ENCODE measurements around the gene IFT52.

Gene IFT52

DNA sequence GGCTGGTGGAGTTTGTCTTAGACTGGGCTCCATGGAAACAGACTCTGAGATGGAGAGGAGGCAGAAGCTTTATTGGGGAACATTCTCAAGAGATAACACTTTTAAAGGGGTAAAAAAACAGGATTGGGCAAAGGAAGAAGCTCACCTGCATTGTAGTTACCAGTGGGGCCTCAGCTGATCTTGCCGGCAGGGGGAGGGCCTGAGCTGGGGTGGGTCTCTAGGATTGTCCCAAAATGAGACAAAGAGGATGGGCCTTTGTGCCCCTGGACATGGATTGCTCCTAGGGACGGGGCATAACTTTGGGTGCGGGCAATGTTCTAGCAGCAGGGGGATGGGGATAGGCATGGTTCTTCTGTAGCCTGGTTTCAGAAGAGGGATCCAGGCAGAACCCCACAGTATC is 19.4 kb upstream of the IFT52 start:
- Histone ChIP-seq H3K9me3 (ENCODE audit: low read depth, low read length) (no peaks in the 10 kb centered on the region), H3K4me3 (no peak overlapping the region), H3K27ac (no peak overlapping the region), H3K9ac (ENCODE audit: insufficient read length) (no peak overlapping the region), H3K36me3 (ENCODE audit: insufficient read depth, low read length) (no peaks in the 10 kb centered on the region)
- DNase-seq (ENCODE audit: low read depth, low spot score) = no peak
- TF ChIP-seq FOXP2 (optimal IDR thresholded peaks at IDR 0.05; ENCODE audit: control extremely low read depth, extremely low read length, insufficient read depth) = no peak
- TF ChIP-seq POLR2AphosphoS5 (IDR thresholded peaks at IDR 0.05; ENCODE audit: borderline replicate concordance, low read depth, low read length) = no peak
- TF ChIP-seq EZH2 (IDR thresholded peaks at IDR 0.05) = no peak

DNA sequence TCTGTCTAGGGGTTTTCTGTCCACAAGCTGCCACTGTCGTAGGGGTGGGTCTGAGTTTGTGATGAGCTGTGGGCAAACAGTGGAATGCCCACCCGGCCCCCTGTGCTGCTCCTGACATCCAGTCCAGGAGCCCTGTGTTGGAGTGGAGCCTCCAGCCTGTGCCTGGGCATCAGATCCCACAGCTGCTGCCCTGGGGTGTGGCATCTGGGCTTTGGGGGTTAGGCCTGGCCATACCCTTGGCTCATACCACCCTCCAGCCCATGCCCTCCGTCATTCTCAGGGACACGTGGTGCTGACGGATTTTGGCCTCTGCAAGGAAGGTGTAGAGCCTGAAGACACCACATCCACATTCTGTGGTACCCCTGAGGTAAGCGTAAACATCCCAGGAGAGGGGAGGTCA is 19.0 kb upstream of the IFT52 start:
- Histone ChIP-seq H3K9me3 (ENCODE audit: low read depth, low read length) (no peaks in the 10 kb centered on the region), H3K4me3 (no peak overlapping the region), H3K36me3 (ENCODE audit: insufficient read depth, low read length) (no peaks in the 10 kb centered on the region), H3K27ac (no peak overlapping the region), H3K9ac (ENCODE audit: insufficient read length) (no peak overlapping the region)
- TF ChIP-seq FOXP2 (optimal IDR thresholded peaks at IDR 0.05; ENCODE audit: control extremely low read depth, extremely low read length, insufficient read depth) = no peak
- no peak for TF ChIP-seq EZH2 (IDR thresholded peaks at IDR 0.05)
- no peak for DNase-seq (ENCODE audit: low read depth, low spot score)

DNA sequence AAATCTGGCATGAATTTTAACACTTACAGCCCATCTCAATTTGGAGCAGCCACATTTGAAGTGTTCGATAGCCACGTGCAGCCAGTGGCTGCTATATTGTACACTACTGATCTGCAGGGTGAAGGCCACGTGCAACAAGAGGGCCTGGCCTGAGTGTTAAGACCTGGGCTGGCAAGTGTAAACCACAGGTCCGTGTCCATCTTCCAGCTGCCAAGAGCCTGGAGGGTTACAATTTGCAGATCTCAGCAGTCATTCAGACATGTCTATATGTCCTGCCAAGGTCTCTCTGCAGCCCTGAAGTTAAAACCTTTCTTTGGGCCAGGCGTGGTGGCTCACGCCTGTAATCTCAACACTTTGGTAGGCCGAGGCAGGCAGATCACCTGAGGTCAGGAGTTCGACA is 17.8 kb upstream of the IFT52 start:
- no peak overlapping the region for H3K9ac ChIP-seq (ENCODE audit: insufficient read length)
- H3K27ac ChIP-seq = no peak overlapping the region
- TF ChIP-seq FOXP2 (optimal IDR thresholded peaks at IDR 0.05; ENCODE audit: control extremely low read depth, extremely low read length, insufficient read depth) = no peak
- H3K4me3 ChIP-seq = no peak overlapping the region
- no peaks in the 10 kb centered on the region for H3K36me3 ChIP-seq (ENCODE audit: insufficient read depth, low read length)
- no peak for DNase-seq (ENCODE audit: low read depth, low spot score)
- no peaks in the 10 kb centered on the region for H3K9me3 ChIP-seq (ENCODE audit: low read depth, low read length)

DNA sequence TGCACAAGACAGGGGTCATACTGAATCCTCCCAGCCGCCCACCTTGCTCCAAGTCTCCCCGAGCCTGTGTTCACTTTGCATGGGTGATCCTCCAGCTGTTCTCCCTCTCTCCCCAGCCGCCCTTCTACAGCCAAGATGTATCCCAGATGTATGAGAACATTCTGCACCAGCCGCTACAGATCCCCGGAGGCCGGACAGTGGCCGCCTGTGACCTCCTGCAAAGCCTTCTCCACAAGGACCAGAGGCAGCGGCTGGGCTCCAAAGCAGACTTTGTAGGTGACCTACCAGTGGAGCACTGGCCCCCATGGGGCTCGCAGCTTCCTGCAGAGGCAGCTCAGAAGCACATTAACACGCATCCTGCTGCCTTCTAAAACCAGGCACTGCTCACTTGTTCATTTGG is 14.6 kb upstream of the IFT52 start:
- no peaks in the 10 kb centered on the region for H3K9me3 ChIP-seq (ENCODE audit: low read depth, low read length)
- no peak for TF ChIP-seq POLR2AphosphoS5 (IDR thresholded peaks at IDR 0.05; ENCODE audit: borderline replicate concordance, low read depth, low read length)
- TF ChIP-seq FOXP2 (optimal IDR thresholded peaks at IDR 0.05; ENCODE audit: control extremely low read depth, extremely low read length, insufficient read depth) = no peak
- no peak overlapping the region for H3K4me3 ChIP-seq
- no peak overlapping the region for H3K9ac ChIP-seq (ENCODE audit: insufficient read length)
- no peaks in the 10 kb centered on the region for H3K36me3 ChIP-seq (ENCODE audit: insufficient read depth, low read length)
- no peak overlapping the region for H3K27ac ChIP-seq
- no peak for DNase-seq (ENCODE audit: low read depth, low spot score)

DNA sequence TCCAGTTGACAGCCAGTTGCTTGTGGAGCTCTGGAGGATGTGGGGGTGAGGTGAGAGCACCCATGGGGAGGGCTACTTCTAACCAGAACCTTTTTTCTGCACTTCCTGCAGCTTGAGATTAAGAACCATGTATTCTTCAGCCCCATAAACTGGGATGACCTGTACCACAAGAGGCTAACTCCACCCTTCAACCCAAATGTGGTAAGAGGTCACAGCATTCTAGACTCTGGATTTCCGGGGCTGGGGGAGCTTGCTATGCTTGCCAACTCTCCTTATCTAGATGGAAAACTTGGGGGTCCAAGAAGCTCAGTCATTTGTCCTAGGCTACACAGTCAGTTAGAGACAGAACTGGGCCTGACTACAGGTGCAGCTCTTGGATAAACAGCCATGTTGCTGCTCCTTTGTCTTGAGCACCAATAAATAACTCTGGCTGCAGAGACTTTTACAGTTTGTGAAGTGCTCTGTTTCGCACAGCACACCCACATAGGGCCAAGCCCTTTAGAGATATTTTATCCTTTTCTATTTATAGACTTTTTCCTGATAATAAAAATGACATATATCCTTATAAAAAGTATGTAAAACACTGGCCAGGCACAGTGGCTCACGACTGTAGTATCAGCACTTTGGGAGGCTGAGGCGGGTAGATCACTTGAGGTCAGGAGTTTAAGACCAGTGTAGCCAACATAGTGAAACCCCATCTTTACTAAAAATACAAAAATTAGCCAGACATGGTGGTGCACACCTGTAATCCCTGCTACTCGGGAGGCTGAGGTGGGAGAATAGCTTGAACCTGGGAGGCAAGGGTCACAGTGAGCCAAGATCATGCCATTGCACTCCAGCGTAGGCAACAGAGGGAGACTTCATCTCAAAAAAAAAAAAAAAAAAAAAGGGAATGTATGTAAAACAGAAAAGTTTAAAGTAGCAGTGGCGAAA is 10.6 kb upstream of the IFT52 start:
- no peaks in the 10 kb centered on the region for H3K9me3 ChIP-seq (ENCODE audit: low read depth, low read length)
- TF ChIP-seq FOXP2 (optimal IDR thresholded peaks at IDR 0.05; ENCODE audit: control extremely low read depth, extremely low read length, insufficient read depth) (no peak), POLR2AphosphoS5 (IDR thresholded peaks at IDR 0.05; ENCODE audit: borderline replicate concordance, low read depth, low read length) (no peak), EZH2 (IDR thresholded peaks at IDR 0.05) (no peak)
- H3K27ac ChIP-seq = no peak overlapping the region
- no peak overlapping the region for H3K9ac ChIP-seq (ENCODE audit: insufficient read length)
- no peak for DNase-seq (ENCODE audit: low read depth, low spot score)
- H3K4me3 ChIP-seq = no peak overlapping the region
- no peaks in the 10 kb centered on the region for H3K36me3 ChIP-seq (ENCODE audit: insufficient read depth, low read length)

DNA sequence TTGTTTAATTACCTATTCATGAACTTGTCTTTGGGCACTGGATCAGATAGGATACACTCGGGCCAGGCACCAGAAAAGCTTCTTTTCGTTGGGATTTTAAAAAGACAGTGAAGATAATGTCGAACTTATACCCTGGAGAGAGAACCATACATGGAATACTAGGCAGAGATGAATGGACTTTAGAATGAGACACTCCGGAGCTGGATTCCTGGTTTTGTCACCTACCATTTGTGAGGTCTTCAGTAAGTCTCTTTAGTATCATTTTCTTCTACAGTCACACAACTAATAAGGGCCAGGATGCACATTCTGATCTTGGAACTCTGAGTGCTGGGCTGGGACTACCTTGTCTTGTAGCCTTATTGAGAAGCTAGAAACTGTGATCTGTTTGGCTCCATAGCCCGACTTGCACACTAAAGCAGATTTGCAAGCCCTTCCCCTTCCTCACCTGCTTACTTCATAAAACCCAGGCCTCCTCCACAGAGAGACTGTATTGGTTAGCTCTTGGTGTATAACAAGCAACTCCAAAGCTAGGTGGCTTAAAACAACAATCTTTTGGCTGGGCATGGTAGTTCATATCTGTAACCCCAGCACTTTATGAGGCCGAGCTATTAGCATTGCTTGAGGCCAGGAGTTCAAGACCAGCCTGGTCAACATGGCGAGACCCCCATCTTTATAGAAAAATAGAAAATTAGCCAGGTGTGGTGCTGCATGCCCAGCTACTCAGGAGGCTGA is 7.4 kb upstream of the IFT52 start:
- Histone ChIP-seq H3K9ac (ENCODE audit: insufficient read length) (no peak overlapping the region), H3K9me3 (ENCODE audit: low read depth, low read length) (no peaks in the 10 kb centered on the region), H3K36me3 (ENCODE audit: insufficient read depth, low read length) (no peaks in the 10 kb centered on the region), H3K4me3 (no peak overlapping the region), H3K27ac (no peak overlapping the region)
- TF ChIP-seq FOXP2 (optimal IDR thresholded peaks at IDR 0.05; ENCODE audit: control extremely low read depth, extremely low read length, insufficient read depth) (no peak), POLR2AphosphoS5 (IDR thresholded peaks at IDR 0.05; ENCODE audit: borderline replicate concordance, low read depth, low read length) (no peak), EZH2 (IDR thresholded peaks at IDR 0.05) (no peak)
- no peak for DNase-seq (ENCODE audit: low read depth, low spot score)

DNA sequence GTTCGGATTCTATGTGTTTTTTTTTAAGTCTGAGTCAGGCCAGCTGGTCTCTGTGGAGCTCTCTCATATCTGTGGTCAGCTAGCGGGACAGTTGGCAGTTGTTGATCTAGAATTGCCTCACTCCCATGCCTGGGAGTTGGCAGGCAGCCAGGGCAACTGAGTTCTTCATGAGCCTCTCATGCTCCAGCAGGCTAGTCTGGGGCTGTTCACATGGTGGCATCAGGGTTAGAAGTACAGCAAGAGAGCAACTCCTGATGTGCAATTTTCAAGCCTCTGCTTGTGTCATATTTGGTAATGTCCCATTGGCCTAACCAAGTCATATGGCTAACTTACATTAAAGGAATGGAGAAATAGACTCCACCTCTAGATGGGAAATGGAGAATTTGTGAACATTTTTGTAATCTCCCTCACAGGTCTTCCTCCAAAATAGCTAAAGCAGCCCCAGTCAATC is 6.7 kb upstream of the IFT52 start:
- no peak for DNase-seq (ENCODE audit: low read depth, low spot score)
- Histone ChIP-seq H3K36me3 (ENCODE audit: insufficient read depth, low read length) (no peaks in the 10 kb centered on the region), H3K9ac (ENCODE audit: insufficient read length) (no peak overlapping the region), H3K27ac (no peak overlapping the region), H3K9me3 (ENCODE audit: low read depth, low read length) (no peaks in the 10 kb centered on the region), H3K4me3 (no peak overlapping the region)
- no peak for TF ChIP-seq FOXP2 (optimal IDR thresholded peaks at IDR 0.05; ENCODE audit: control extremely low read depth, extremely low read length, insufficient read depth)
- TF ChIP-seq EZH2 (IDR thresholded peaks at IDR 0.05) = no peak
- no peak for TF ChIP-seq POLR2AphosphoS5 (IDR thresholded peaks at IDR 0.05; ENCODE audit: borderline replicate concordance, low read depth, low read length)

DNA sequence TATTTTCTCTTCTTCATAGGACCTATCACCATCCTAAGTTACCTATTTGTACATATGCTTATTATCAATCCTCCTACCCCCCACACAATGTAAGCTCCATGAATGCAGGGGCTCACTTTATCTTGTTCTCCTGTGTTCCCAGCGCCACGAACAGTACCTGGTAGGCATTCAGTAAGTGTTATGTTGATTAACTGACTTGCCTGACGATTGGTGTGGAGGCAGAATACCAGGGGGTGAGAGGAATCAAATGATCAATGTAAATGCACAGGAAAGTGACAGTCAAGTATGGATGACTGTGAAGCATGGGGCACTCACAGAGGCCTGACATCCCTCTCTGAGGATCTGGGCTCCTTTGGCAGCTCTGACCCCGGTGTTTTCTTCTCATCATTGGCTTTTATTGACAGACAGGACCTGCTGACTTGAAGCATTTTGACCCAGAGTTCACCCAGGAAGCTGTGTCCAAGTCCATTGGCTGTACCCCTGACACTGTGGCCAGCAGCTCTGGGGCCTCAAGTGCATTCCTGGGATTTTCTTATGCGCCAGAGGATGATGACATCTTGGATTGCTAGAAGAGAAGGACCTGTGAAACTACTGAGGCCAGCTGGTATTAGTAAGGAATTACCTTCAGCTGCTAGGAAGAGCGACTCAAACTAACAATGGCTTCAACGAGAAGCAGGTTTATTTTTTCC is 6.1 kb upstream of the IFT52 start:
- Histone ChIP-seq H3K4me3 (no peak overlapping the region), H3K9me3 (ENCODE audit: low read depth, low read length) (no peaks in the 10 kb centered on the region), H3K36me3 (ENCODE audit: insufficient read depth, low read length) (no peaks in the 10 kb centered on the region), H3K9ac (ENCODE audit: insufficient read length) (no peak overlapping the region), H3K27ac (no peak overlapping the region)
- DNase-seq (ENCODE audit: low read depth, low spot score) = no peak
- TF ChIP-seq POLR2AphosphoS5 (IDR thresholded peaks at IDR 0.05; ENCODE audit: borderline replicate concordance, low read depth, low read length) = no peak
- no peak for TF ChIP-seq EZH2 (IDR thresholded peaks at IDR 0.05)
- TF ChIP-seq FOXP2 (optimal IDR thresholded peaks at IDR 0.05; ENCODE audit: control extremely low read depth, extremely low read length, insufficient read depth) = no peak

Data from SK-N-MC (cell line).